Measurements from ENCODE around the gene ZFYVE21.
"Not testable (repeated sequence)": the region's sequence is repeated elsewhere in the genome, so short reads cannot be mapped to it uniquely, and the experiment has no call there.

The ZFYVE21 gene

GRCh38 chr14:103763730-103764488 is 48.3 kb downstream of the ZFYVE21 start:
- DNase-seq (ENCODE audit: low read depth) = no peak

GRCh38 chr14:103765526-103765925 is 49.9 kb downstream of the ZFYVE21 start:
- no peak for DNase-seq (ENCODE audit: low read depth)

- DNase-seq (ENCODE audit: low read depth) = no peak
Observed at GRCh38 chr14:103767336-103767894, 51.8 kb downstream of the ZFYVE21 start.

GRCh38 chr14:103770500-103770899 is 54.9 kb downstream of the ZFYVE21 start:
- no peak for DNase-seq (ENCODE audit: low read depth)

- no peak for DNase-seq (ENCODE audit: low read depth)
Observed at GRCh38 chr14:103770902-103771301, 55.3 kb downstream of the ZFYVE21 start.

GRCh38 chr14:103772078-103772712 is 56.6 kb downstream of the ZFYVE21 start:
- DNase-seq (ENCODE audit: low read depth) = no peak

GRCh38 chr14:103773521-103773920 is 57.9 kb downstream of the ZFYVE21 start:
- DNase-seq (ENCODE audit: low read depth) = no peak

GRCh38 chr14:103775506-103775905 is 59.9 kb downstream of the ZFYVE21 start:
- DNase-seq (ENCODE audit: low read depth) = no peak

- DNase-seq (ENCODE audit: low read depth) = not testable (repeated sequence)
Observed at GRCh38 chr14:103776319-103776718, 60.7 kb downstream of the ZFYVE21 start.

GRCh38 chr14:103782376-103782775 is 66.8 kb downstream of the ZFYVE21 start:
- no peak for DNase-seq (ENCODE audit: low read depth)
